Activated T-cell treated with anti-CD3 and anti-CD28 coated beads, Interleukin-2, amount 50 U/mL, for 48 hours (primary cell): ENCODE results near the gene SIVA1.

ENCODE experiments used
- DNase-seq, 2 experiments: peaks; one replicate each; pipeline ENCODE4 v3.0.0-alpha.2; 2020

SIVA1 gene

DNA sequence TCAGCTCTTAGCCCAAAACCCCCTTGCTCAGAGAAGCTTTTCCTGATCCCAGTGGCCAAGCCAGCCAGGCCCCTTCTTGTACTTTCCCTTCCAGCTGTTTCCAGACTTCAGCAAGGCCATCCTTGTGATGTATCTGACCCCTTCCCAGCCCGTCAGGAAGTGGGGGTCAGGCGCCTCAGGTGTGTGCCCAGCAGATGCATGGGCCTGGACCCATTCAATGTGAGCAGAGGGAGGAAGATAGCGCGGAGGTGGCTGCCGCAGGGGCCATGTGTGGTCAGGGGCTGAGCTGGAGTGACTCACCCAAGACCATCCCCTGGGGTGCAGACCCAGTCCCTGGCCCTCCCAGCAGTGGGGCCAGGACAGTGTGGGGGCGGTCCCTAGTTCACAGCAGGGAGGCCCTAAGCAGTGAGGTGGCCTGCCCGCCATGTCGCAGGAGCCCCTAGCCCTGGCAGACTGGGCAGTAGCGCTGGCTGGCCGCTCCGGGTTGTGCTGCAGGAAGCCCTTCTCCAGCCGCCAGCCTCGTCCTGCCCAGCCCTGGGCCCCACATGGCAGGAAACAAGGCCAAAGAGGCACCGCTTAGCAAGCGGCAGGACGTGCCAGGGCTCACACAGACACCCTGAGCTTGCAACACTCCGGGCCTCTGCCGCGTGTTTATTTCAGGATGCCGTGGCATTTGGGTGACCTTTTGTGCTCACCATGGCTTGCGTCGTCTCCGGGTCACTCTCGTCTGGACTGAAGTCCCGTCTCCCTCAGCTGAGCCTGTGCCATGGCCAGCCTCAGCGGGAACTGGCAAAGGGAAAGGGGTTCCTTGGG is 16.9 kb upstream of the SIVA1 start:
- no peak for DNase-seq

GRCh38 chr14:104738375-104739019 is 14.4 kb upstream of the SIVA1 start:
- no peak for DNase-seq

GRCh38 chr14:104739026-104739425 is 13.9 kb upstream of the SIVA1 start:
- no peak for DNase-seq

DNA sequence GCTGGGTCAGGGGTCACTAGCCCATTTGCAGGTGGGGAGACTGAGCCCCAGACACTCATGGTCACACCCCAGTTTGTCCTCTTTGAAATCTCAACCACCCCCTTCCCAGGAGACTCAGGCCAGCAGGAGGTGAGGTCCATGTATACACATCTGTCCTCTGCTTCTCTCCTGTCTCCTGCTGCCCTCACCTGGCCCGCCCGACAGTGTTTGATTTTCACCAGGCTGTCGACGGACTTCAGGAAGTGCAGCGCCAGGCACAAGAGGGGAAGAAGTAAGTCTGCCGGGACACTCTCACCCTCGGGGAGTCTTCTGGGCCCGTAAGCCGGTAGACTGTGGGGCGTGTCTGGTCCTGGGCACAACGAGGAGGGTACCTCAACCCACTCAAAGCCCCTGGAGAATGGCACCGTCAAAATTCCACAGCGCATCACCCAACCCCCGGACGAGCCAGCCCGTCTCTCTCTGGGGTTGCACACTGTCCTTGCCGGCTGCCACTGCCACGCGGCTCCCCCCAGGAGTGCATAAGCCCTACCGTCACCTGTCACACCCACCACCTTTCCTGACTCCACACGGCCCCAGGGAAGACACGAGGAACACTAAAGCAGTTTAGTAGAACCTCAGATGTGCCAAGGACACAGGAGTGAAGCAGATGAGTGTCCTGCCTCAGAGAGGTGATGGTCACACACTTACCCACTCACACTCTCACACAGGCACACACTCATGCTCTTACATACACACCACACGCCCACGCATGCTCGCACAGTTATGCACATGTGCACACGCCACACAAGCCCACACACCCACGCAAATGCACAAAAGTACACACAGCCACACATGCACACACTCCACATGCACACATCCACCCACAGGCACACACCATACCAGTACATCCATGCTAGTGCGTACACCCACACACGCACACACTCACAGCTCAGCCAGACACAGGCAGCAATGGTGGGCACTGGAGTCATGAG is 13.1 kb upstream of the SIVA1 start:
- DNase-seq = no peak

GRCh38 chr14:104741108-104741802 is 11.7 kb upstream of the SIVA1 start:
- no peak for DNase-seq

- DNase-seq = no peak
These were observed 11.1 kb upstream of the SIVA1 start for GRCh38 chr14:104741803-104742251.

DNA sequence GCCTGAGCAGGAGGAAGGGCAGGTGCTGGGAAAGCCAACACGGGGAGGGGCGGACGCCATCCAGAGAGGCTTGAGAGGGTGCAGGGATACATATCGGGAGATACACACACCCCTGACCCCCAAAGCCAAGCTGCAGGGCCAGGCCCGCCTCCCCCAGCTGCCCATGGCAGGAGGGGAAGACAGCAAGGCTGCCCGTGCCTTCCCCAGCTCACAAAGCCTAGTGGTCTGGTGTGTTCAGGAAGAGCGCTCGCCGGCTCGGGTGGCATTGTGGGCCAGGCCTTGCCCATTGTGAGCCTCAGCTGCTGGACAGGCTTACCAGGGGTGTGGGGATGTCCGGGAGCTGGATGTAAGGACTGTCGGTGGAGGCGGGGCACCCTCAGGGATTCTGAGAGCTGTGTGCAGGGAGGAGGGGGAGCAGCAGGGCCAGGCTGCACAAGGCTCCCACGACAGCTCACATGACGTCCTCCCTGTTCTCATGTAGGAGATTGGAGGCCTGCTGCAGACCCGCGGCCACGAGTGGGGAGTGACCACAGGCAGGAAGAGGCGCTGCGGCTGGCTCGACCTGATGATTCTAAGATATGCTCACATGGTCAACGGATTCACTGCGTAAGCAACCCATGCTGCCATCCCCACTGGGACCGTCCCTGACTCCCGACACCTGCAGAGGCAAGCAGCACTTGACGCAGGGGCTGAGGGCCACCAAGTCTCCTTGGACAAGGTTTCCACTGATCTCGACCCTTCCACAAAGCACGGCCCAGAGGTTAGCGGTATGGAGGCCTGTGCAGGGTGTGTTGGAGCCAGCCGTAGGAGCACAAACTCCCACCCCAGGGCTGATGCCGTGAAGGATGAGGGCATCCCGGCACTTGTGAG is 10.1 kb upstream of the SIVA1 start:
- DNase-seq = no peak

DNA sequence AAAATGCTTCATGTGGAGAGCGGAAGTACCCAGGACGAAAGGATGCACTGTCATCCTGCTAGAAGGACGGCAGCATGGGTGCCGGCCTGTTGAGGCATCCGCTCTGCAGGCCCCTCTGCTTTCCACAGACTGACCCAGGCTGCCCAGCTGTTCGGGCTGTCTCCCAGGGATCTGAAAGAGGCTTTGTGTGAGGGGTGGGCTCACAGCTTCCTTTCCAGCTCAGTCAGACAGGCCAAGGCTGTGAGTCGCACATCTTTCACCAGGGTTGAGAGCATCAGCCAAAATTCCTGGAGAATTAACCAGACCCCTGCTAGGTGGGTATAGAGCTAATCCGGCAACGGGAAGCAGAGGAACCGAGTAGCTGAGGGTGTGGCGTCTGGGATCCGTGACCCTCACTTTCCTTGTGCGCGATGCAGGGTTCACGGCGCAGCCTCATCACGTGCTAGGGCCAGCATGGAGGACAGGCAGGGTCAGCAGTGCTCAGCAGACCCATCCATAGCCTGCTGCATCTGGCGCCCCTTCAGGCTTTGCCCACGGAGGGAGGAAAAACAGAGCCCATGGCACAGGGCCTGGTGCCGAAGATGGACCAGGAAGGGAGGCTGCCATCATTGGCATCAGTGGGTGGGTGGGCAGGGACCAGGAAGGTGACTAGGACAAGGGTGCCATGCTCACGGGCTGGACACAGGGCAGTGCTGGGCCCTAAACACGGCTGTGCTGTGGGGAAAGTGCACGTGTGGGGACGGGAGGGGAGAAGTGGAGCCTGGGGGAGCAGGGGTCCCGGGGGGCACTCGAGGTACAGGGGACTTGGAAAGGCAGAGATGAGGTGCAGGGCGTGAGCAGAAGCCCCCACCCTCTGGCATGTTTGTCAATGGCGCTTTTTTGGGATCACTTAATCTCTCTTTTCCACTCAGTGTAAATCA is 9.2 kb upstream of the SIVA1 start:
- DNase-seq = no peak

GRCh38 chr14:104744484-104744883 is 8.5 kb upstream of the SIVA1 start:
- DNase-seq = no peak

- no peak for DNase-seq
These were observed 7.5 kb upstream of the SIVA1 start for GRCh38 chr14:104745431-104745830.

GRCh38 chr14:104746071-104746545 is 6.8 kb upstream of the SIVA1 start:
- peak; percentile 42 to 63 for DNase-seq

DNA sequence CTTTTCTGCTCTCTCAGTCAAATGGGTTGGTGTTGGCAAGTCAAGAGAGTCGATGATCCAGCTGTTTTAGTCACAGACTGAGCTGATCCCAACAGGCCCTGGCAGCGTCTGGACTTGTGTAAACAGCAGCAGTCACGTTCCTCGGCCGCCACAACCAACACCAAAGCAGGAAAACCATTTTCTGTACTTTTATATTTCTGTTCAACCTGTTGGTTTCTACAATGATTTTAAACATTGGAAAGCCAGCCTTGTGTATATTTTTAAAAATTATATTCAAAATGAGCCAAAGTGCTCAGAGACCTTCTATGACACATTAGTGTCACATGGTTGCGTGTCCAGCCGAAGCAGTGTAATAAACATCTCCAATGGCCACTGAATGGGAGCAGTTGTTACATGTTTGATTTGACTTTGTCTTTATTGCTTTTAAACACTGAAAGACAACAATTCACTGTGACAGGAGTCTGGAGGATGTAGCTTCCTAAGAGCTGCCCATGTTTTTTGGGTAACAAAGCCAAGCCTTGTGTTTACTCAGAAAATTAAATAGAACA is 5.9 kb upstream of the SIVA1 start:
- DNase-seq = no peak

DNA sequence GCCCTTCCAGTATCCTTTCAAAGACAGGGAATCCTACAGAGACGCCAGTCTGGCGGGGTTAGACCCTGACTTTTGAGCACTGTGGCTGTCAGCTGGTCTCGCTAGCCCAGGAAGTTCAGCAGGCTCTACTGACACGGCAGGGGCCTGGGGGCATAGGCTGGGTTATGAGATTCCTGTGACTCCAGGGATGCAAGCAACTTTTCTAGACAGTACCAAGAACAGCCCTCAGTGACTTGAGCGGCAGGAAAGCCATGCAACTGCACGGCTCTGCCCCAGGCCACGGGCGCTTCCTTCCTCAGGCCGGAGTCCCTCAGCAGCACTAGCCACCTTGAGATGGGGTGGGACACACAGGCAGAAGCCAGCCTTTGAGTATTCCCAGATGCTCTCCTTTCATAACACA is 5.1 kb upstream of the SIVA1 start:
- no peak for DNase-seq

DNA sequence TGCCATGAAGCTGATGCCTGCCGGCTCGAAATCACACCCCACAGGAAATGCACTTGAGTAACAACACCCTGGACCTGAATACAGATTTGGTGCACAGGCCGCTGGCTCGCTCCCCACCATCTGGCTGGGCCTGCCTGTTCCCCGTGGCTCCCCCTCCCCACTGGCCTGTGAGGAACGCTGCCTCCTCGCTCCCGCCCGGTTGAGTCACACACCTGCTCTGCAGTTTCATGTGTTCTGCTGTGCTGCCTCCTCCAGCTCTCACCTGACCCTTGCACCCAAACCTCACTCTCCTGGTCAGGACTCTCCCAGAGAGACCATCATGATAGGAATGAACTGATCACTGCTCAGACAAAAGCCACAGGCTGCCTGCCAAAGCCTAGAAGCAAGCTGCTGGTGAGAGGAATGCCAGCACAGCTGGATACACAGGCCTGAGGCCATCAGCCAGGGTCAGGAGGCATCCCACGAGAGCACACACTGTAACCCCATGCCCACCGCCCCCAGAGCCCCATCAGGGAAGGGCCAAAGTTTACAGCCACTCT is 3.8 kb upstream of the SIVA1 start:
- DNase-seq = no peak

GRCh38 chr14:104750056-104750752 is 2.7 kb upstream of the SIVA1 start:
- no peak for DNase-seq

DNA sequence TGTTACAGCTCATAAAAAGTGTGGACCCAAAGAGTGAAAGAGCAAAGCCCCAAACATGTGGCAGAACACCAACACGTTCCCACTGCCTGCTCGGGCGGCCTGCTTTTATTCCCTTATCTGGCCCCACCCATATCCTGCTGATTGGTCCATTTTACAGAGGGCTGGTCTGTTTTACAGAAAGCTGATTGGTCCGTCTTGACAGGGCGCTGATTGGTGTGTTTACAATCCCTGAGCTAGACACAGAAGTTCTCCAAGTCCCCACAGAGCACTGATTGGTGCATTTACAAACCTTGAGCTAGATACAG is 2.2 kb upstream of the SIVA1 start:
- DNase-seq = peak in 1 of 2 experiments; percentile 53

DNA sequence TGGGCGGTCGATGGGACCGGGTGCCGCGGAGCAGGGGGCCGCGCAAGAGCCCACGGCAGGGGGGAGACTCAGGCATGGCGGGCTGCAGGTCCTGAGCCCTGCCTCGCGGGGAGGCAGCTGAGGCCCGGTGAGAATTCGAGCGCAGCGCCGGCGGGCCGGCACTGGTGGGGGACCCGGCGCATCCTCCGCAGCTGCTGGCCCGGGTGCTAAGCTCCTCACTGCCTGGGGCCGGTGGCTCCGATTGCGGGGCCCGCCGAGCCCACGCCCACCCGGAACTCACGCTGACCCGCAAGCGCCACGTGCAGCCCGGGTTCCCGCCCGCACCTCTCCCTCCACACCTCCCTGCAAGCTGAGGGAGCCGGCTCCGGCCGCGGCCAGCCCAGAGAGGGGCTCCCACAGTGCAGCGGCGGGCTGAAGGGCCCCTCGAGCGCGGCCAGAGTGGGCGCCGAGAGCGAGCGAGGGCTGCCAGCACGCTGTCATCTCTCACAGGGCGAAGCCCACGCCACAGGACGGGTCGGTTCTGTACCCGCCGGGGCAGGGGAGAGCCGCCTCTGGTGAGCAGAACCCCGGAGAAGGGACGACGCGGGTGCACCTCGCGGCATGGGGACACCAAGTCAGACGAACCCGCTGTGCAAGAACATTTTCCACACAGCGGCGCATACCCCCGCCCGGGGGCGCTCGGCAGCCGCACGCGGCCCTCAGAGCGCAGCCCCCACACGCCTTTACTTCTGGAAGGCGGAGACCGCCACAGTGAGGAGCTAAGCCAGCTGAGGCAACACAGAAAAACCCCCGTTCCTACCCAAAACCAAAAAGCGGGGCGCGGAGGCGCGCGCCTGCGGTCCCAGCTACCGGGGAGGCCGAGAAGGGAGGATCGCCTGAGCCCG is 1.2 kb upstream of the SIVA1 start:
- peak in 1 of 2 experiments; percentile 35 for DNase-seq

DNA sequence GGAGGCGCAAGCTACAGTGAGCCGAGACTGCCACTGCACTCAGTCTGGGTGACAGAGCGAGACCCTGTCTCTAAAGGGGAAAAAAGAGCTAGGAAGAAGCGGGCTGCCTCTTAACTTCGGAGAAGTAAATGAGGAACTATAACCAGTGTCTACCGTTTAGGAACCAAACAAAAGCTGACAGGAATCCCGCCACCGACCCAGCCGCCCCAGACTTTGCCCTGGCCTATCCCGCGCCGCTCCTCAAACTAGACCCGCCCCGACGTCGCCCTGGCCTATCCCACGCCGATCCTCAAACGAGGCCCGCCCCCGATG is 568 bp upstream of the SIVA1 start:
- DNase-seq = no peak
